Measurements from ENCODE around the gene ACP1. TPM values are rescaled to one million over a fixed set of nuclear protein-coding genes. Genes with fewer than 3 reads are reported as not detected.

ACP1 gene
- total RNA-seq, 2 donors from 2014 or later, result 111 to 144 TPM

- H3K27ac Mint-ChIP-seq, result no peak overlapping the region
- H3K36me3 Mint-ChIP-seq (ENCODE audit: low read depth), result peaks cover 28% of the 10 kb centered on the region
- H3K27me3 Mint-ChIP-seq (ENCODE audit: insufficient read depth), result no peaks in the 10 kb centered on the region
- H3K4me1 ChIP-seq (ENCODE audit: control insufficient read depth, insufficient read depth, low read length), result no peaks in the 10 kb centered on the region
- no peak overlapping the region for H3K27ac ChIP-seq (ENCODE audit: low read depth, low read length)
- no peak overlapping the region for H3K9ac ChIP-seq (ENCODE audit: extremely low read depth, low read length, poor library complexity, severe bottlenecking)
- no peak overlapping the region for H3K4me3 ChIP-seq (ENCODE audit: low read length)
- peaks cover 27% of the 10 kb centered on the region for H3K9me3 Mint-ChIP-seq
- no peak for DNase-seq
- no peaks in the 10 kb centered on the region for H3K36me3 ChIP-seq (ENCODE audit: control insufficient read depth, insufficient read depth, low read length)
- H3K4me1 Mint-ChIP-seq, result peaks cover 1% of the 10 kb centered on the region
- H3K9me3 ChIP-seq (ENCODE audit: control insufficient read depth, low read length), result peaks cover 22% of the 10 kb centered on the region
- TF ChIP-seq CTCF (conservative IDR thresholded peaks at IDR 0.05), result no peak
- no peaks in the 10 kb centered on the region for H3K27me3 ChIP-seq (ENCODE audit: control insufficient read depth, insufficient read depth, low read length, poor library complexity, severe bottlenecking)
- WGBS, 2 experiments (ENCODE audit: insufficient coverage in 1 of 2, insufficient read length in 1 of 2), result 83 to 98% methylated on average over 1 to 2 of the region's 2 CpGs
- no peak overlapping the region for H3K4me3 Mint-ChIP-seq
Measured at GRCh38 chr2:255195-255594, 9.6 kb upstream of the ACP1 start.

- peaks cover 37% of the 10 kb centered on the region for H3K36me3 Mint-ChIP-seq (ENCODE audit: low read depth)
- peaks cover 27% of the 10 kb centered on the region for H3K9me3 Mint-ChIP-seq
- Histone ChIP-seq H3K36me3 (ENCODE audit: control insufficient read depth, insufficient read depth, low read length) (no peaks in the 10 kb centered on the region), H3K9ac (ENCODE audit: extremely low read depth, low read length, poor library complexity, severe bottlenecking) (no peak overlapping the region), H3K27me3 (ENCODE audit: control insufficient read depth, insufficient read depth, low read length, poor library complexity, severe bottlenecking) (no peaks in the 10 kb centered on the region), H3K4me1 (ENCODE audit: control insufficient read depth, insufficient read depth, low read length) (no peaks in the 10 kb centered on the region), H3K9me3 (ENCODE audit: control insufficient read depth, low read length) (peaks cover 22% of the 10 kb centered on the region), H3K4me3 (ENCODE audit: low read length) (no peak overlapping the region), H3K27ac (ENCODE audit: low read depth, low read length) (no peak overlapping the region)
- H3K27ac Mint-ChIP-seq, result no peak overlapping the region
- peaks cover 1% of the 10 kb centered on the region for H3K4me1 Mint-ChIP-seq
- TF ChIP-seq CTCF (conservative IDR thresholded peaks at IDR 0.05), result no peak
- WGBS, 2 experiments (ENCODE audit: insufficient coverage in 1 of 2, insufficient read length in 1 of 2), result 76 to 82% methylated on average over 3 of the region's 3 CpGs
- no peak for DNase-seq
- H3K4me3 Mint-ChIP-seq, result no peak overlapping the region
- H3K27me3 Mint-ChIP-seq (ENCODE audit: insufficient read depth), result no peaks in the 10 kb centered on the region
Measured at GRCh38 chr2:256094-256493, 8.7 kb upstream of the ACP1 start.

GRCh38 chr2:257429-257828, 7.3 kb upstream of the ACP1 start:
- no peak for DNase-seq
- WGBS, 2 experiments (ENCODE audit: insufficient coverage in 1 of 2, insufficient read length in 1 of 2), result 95 to 100% methylated on average over 3 of the region's 3 CpGs
- no peaks in the 10 kb centered on the region for H3K27me3 ChIP-seq (ENCODE audit: control insufficient read depth, insufficient read depth, low read length, poor library complexity, severe bottlenecking)
- H3K9ac ChIP-seq (ENCODE audit: extremely low read depth, low read length, poor library complexity, severe bottlenecking), result no peak overlapping the region
- Mint-ChIP-seq H3K4me3 (no peak overlapping the region), H3K4me1 (peaks cover 6% of the 10 kb centered on the region), H3K27me3 (ENCODE audit: insufficient read depth) (peaks cover under 1% of the 10 kb centered on the region), H3K36me3 (ENCODE audit: low read depth) (peaks cover 30% of the 10 kb centered on the region), H3K9me3 (peaks cover 27% of the 10 kb centered on the region), H3K27ac (no peak overlapping the region)
- no peaks in the 10 kb centered on the region for H3K36me3 ChIP-seq (ENCODE audit: control insufficient read depth, insufficient read depth, low read length)
- peak overlapping the region; percentile 11 for H3K4me3 ChIP-seq (ENCODE audit: low read length)
- H3K9me3 ChIP-seq (ENCODE audit: control insufficient read depth, low read length), result peaks cover 22% of the 10 kb centered on the region
- TF ChIP-seq CTCF (conservative IDR thresholded peaks at IDR 0.05), result no peak
- H3K4me1 ChIP-seq (ENCODE audit: control insufficient read depth, insufficient read depth, low read length), result no peaks in the 10 kb centered on the region
- no peak overlapping the region for H3K27ac ChIP-seq (ENCODE audit: low read depth, low read length)

Data from endodermal cell (in vitro differentiated cells).